Measurements from ENCODE around the gene CFAP20DC.

Gene CFAP20DC

DNA sequence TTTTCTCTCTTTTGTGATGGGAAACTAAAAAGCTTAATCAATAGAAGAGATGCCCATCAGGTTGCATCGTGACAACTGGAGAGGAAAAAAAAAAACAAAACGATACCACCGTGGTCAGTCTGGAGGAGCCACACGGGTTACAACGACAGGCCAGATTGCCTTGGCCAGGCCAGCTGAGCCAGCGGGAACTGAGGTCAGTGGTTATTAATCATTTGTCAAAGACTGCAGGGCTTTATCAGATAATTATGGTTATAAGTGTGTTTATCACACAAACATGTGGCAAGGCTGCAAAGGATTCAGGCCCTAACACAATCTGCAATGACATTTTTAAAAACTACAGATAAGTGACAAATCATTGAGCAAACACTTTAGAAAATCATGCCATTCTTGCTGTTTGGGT, 248.3 kb downstream of the CFAP20DC start:
- DNase-seq (ENCODE audit: low read depth in 2 of 2), result no peak

DNA sequence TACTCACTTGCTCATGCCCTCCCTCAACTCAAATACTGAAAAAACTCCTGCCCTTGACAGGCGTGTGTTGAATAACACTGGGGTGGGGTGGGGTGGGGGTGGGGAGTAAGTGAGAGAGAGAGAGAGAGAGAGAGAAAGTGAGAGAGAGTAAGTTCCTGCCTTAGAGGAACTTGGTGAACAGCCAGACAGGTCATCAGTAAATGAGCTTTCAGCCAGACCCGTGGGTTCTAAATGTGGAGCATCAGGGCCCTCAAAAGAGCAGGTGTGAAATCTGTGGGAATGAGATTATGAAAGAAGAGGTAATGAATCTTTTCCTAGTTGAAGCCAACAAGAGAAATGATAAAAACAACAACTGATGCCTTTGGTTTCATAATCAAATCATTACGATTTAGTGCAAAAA, 248.9 kb downstream of the CFAP20DC start:
- DNase-seq (ENCODE audit: low read depth in 2 of 2), result no peak

DNA sequence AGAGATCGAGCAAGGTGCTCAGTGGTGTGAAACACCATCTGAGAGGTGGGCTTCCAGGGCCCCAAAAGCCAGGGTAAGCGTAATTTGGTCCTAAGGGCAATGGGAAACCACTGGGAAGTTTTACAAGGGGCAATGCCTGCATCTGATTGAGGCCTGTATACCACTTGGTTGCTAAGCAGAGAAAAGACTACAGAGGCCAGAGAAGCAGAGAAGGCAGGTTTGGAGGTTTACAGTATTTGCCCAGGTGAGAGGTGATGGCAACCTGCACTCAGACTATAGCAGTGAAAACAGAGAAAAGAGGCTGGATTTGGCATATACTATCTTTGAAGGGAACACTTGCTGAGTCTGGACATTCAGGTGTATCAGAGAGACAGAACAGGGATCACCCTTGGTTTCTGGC, 249.8 kb downstream of the CFAP20DC start:
- DNase-seq (ENCODE audit: low read depth in 2 of 2), result no peak

DNA sequence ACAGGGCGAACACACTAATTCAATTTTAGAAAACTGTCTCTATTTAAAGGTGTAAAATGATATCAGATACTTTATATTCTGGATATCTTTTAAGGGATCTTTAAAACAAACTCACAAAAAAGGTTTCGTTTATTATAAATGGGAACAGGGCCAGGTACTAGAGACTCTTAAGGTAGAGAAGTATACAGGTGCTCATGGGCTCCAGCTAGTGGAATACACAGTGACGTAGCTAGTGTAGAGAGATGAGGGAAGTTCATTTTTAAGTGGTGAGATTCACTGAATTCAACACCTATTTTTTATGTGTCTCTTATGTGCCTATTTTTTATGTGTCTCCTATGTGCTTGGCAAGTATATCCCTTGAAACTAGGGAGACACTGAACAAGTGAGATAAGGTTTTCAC, 250.6 kb downstream of the CFAP20DC start:
- no peak for DNase-seq (ENCODE audit: low read depth in 2 of 2)

DNA sequence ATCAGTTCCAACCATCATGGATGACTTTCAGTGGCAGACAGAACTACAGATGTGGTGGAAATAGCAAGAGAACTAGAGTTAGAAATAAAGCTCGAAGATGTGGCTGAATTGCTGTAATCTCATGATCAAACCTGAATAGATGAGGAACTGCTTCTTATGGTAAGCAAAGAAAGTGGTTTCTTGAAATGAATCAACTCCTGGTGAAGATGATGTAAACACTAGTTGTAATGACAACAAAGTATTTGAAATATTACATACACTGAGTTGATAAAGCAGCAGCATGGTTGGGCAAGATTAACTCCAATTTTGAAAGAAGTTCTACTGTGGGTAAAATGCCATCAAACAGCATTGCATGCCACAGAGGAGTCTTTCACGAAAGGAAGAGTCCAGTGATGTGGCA, 251.5 kb downstream of the CFAP20DC start:
- DNase-seq (ENCODE audit: low read depth in 2 of 2), result no peak

DNA sequence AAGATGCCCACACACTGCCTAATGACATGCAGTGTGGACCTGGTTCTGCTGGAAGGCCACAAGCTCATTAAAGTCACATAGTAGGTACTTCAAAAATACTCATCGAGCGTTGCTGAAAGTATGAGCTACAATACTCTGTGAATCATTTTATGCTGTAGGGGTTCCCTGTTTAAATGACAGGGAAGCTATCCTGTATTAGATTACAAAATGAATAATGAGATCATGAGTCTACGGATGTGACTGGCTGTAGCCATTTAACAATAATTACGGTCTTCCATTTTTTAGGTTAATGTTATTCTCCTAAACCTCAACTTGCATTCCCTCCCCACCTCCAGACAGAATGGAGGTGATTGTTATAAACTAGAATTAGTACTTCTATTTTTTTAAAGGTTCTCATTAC, 255.1 kb downstream of the CFAP20DC start:
- no peak for DNase-seq (ENCODE audit: low read depth in 2 of 2)

DNA sequence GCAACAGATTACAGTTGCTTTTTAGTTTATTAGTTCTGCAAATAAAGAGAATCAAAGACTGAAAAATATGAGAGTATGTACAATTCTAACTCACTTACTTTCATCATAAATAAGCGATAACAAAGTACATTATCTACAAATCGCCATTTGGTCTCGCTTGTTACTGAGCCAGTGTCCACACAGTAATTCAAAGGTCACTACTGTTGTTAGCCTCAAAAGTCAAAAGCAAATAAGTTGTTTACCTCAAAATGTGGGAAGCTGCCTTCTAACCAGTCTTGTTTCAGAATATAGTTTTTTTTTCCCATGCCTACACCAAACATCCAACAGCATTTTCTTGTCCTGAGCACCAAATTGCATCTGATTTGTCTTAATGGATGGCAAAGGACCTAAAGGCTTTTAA, 255.9 kb downstream of the CFAP20DC start:
- DNase-seq (ENCODE audit: low read depth in 2 of 2), result no peak

DNA sequence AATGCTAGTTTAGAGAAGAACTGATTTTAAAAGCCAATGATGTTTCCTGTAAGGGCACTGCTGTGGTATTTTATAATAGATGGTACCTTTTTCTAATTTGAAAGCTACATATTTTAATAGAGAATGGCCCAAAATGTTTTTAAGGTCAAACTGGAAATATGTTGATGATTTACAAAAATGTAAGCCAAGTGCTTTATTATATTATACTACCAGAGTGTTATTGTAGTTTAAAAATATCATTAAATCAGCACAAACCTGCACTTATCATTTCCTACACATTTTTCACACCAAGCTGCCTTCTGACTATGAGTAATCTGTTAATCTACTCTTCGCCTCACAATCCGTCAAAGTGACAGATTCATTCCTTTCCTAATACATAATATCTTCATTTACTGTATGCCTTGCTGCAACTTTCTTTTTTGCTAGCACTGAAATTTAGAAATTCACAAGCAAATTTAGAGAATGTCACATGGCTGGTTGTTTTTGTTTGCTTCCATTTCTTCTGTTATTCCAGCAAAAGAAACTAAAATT, 256.8 kb downstream of the CFAP20DC start:
- no peak for DNase-seq (ENCODE audit: low read depth in 2 of 2)

DNA sequence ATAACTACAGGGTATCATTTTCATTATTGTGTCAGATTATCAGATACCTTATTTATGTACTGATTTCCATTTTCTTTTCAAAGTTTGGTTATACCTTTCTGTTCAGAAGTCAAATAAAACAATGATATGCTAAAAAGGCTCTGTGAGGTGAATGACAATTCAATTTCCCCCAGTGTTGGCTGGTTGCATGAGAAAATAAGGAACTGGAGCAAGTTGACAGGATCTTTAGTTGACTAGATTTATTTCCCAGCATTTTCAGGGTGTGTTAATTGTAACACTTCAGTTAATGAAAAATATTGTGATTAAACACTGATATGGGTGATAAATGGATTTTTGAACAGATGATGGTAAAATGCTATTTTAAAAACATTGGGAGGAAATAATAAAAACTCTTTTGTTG, 260.4 kb downstream of the CFAP20DC start:
- DNase-seq (ENCODE audit: low read depth in 2 of 2), result no peak

DNA sequence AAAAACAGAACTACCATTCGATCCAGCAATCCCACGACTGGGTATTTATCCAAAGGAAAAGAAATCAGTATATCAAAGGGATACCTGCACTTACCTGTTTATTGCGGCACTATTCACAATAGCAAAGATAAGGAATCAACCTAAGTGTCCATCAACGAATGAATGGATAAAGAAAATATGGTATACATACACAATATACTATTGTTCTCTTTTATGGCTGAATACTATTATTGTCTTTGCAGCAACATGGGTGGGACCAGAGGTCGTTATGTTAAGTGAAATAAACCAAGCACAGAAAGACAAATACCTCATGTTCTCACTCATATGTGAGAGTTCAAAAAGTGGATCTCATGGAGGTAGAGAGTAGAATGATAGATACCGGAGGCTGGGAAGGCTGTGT, 264.9 kb downstream of the CFAP20DC start:
- DNase-seq (ENCODE audit: low read depth in 2 of 2), result no peak

DNA sequence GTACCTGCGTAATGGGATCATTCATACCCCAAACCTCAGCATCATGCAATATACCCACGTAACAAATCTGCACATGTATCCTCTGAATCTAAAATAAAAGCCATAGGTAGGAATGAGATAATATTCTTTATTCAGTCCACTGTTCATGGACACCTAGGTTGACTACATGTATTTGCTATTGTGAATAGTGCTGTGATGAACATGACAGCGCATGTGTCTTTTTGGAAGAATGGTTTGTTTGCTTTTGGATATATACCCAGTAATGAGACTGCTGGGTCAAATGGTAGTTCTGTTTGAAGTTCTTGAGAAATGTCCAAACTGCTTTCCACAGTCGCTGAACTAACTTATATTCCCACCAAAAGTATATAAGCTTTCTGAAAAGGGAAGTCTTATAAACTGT, 265.4 kb downstream of the CFAP20DC start:
- no peak for DNase-seq (ENCODE audit: low read depth in 2 of 2)

DNA sequence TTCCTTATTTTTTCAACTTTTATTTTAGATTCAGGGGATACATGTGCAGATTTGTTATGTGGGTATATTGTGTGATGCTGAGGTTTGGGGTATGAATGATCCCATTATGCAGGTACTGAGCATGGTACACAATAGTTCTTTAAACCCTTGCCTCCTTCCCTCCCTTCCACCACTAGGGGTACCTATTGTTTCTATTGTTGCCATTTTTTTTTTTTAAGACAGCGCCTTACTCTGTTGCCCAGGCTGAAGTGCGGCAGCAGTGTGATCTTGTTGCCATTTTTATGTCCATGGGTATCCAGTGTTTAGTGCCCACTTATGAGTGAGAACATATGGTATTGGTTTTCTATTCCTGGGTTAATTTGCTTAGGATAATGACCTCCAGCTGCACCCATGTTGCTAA, 266.0 kb downstream of the CFAP20DC start:
- DNase-seq (ENCODE audit: low read depth in 2 of 2), result no peak

DNA sequence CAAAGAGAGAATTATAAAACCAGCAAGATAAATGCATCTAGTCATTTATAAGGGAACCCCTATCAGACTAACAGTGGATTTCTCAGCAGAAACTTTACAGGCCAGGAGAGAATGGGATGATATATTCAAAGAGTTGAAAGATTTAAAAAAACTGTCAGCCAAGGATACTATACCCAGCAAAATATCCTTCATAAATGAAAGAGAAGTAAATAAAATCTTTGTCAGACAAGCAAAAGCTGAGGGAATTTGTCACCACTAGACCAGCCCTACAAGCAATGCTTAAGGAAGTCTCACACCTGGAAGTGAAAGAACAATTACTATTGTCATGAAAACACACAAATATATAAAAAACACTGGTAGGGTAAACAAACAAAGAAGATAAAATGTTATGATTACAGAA, 269.9 kb downstream of the CFAP20DC start:
- no peak for DNase-seq (ENCODE audit: low read depth in 2 of 2)

DNA sequence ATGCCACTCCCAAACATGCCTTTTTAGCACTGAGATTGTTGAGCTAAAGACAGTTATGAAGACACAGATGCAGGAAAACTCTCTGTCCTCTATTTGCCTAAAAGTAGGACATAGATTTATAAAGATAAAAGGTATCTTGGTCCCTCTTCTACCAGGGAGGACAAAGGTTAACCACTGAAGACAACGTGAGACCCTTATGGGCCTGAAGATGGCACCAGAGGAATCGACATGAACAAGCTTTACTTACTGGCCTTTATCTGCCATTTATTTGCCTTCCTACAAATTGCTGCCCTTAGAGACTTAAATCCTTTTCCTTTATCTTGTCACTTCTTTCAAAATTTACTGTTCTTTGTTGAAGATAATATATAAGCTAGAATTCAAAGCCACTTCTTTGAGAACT, 273.6 kb downstream of the CFAP20DC start:
- no peak for DNase-seq (ENCODE audit: low read depth in 2 of 2)

DNA sequence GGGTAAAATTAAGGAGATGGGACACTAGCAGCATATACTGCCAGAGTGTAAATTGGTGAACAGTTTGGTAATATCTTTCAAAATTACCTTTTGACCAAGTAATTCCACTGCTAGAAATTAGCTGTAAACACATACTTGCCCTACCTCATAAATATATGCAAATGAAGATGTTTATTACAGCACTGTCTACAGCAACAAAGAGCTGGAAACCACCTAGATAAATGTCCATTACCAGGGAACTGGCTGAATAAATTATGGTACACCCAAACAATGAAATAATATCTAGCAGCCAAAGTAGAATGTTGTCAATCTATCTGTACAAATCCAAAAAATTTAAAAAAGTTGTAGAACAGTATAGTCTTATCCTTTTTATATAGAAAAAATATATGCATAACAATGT, 277.4 kb downstream of the CFAP20DC start:
- DNase-seq (ENCODE audit: low read depth in 2 of 2), result no peak

DNA sequence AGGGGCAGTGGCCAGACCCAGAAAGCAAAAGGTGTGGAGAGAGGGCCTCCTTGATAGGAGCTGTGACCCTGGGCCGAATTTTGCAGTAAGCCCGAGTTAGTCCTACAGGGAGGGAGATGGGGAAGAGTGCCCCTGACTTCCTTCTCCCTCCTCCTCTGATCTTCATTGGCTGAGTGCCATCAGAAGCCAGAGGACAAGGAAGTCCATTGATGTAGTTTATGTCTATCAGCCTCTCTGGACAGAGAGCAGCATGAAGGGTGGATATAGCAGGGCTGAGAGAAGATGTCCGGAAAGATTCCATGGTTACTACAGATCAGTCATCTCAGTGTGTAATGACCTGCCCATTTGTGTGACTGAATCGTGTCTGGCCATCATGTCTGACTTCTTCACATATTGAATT, 280.8 kb downstream of the CFAP20DC start:
- no peak for DNase-seq (ENCODE audit: low read depth in 2 of 2)

DNA sequence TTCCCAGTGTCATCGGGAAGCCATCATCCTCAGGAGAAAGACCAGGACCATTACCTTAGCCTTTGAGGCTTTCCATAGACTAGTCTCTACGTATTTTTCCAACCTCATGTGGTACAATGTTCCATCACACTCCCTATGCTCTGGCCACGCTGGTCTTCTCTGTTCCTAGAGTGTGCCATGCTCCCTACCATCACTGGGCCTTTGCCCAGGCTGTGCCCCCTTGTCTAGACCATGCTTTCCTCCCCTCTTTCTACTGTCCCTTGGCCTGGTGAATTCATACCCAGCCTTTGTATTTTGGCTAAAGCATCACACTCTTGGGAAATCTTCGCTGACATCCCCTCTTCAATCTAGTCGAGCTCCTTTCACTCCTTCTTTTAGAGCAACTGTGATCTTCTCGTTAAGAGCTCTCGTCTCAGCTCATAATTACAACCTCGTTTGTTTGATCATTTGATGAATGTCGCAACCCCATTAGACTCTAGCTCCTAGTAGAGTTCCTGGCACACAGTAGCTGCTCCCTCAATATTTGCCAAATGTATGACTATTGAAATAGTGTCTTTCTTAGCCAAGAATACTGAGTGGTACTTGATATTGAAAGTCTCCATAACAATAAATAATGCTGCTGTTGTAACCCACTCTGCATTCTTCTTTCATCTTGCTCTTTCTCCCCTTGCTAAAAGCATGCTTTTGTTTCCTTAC, 283.1 kb downstream of the CFAP20DC start:
- no peak for DNase-seq (ENCODE audit: low read depth in 2 of 2)

DNA sequence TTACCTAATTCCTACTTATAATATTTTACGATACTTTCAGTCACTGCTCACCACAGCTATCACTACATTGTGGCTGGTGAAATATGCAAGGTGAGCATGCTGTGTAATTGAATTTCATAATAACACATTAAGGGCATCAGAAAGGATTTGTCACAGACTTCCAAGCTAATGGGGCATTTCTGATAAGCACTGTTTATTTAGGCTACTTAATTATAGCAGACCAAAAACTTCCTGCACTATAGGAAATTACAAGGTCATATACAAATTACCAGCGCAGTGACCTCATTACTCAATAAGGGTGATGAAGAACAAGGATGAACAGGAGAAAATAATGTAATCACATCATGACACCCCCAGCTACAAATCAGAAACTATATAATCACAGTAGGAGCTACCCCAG, 294.7 kb downstream of the CFAP20DC start:
- no peak for DNase-seq (ENCODE audit: low read depth in 2 of 2)

DNA sequence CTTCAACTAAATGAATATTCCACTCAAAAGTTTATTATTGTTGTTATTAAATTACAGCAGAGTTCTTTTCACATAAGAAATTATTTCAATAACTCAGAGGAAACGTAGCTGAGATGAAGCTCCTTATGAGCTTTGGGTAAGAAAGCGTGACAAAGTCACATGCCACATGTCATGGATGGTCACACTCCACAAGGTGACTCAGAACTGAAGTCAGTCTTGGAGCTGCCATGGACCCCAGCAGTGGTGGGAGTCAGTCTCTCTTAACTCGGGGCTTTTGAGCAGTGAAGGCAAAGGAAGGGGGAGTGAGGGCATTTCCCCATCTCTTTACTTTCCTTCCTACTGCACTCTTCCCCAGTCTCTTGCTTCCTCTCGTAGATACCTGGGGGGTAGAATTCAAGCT, 295.8 kb downstream of the CFAP20DC start:
- no peak for DNase-seq (ENCODE audit: low read depth in 2 of 2)

DNA sequence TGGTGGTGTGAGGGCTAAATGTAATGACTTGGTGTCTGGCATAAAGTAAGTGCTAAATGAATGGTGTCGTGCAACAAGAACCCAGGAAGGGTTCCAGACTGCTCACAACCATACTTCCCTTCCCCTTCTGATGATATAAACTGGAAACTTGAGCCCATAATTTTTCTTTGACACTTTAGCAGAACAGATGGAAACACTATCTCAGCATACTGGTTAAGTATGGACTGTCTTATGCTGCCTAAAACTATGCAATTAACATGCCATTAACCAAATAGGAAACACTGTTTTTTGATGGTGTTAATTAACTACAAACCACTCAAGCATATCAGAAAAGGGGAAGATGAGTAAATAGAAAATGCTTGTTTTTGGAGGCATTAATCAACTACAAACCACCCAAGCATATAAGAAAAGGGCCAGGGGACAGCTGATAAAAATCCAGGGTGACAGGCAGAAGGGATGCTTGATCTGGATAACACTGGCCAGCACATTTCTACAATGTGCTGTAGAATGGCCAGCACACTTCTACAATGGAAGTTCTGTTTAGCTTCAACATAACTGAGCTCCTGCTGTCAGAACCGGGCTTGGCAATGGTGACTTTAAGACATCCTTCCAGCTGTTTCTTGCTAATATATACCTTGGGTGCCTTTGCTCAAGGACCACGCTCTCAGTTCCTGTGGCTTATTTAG, 297.8 kb downstream of the CFAP20DC start:
- DNase-seq (ENCODE audit: low read depth in 2 of 2), result no peak

DNA sequence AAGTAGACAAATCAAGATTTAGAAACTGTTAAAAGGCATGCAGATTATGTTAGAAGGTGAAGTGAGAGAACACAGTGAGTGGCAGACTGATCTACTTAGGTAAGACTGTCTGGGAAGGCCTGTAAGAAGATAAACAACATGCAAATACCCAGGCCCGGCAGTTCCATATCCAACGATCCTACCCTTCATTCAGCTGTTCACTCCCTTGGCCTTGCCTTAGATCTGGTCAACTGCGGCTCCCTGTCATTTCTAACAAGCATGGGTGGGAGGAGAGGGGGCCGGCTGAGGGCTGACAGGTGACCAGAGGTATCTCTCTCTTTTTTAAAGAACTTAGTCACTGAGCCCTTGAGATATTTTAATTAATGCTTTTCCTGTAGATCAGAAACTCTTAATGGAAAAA, 298.6 kb downstream of the CFAP20DC start:
- DNase-seq (ENCODE audit: low read depth in 2 of 2), result no peak

DNA sequence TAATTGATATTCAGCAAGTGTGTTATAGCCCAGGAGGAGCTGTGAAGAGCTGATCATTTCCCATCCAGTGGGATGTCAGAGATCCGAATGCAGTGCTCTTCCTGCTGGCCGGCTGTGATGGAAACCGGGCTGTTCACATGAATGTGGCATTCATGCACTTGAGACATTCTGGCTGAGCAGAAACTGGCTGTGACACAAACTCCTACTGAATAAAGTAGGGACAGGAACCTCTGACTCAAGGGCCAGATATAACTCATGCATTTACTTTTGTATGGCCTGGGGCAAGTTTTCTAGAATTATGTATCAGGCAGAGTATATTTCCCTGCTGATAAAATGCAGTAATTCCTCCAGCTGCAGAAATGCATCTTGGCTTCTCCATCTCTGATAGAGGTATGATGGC, 299.9 kb downstream of the CFAP20DC start:
- no peak for DNase-seq (ENCODE audit: low read depth in 2 of 2)

DNA sequence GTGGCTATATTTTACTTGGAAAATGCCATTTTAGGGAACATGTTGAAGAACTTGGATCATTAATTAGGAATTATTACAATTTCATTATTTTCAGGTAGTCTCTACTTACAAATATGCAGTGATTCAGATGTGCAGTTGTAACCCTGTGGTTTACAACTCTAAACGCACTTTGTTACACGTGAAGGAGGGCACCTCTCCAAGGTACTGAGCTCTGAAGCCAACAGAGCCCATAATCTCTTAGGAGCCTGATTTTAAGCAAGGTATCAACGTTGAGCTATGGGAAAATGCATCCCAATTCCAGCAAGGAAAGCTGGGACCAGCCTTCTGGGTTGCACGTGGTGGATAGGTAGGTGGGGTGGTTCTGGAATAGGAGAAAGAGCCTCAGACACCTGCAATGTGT, 301.8 kb downstream of the CFAP20DC start:
- no peak for DNase-seq (ENCODE audit: low read depth in 2 of 2)

DNA sequence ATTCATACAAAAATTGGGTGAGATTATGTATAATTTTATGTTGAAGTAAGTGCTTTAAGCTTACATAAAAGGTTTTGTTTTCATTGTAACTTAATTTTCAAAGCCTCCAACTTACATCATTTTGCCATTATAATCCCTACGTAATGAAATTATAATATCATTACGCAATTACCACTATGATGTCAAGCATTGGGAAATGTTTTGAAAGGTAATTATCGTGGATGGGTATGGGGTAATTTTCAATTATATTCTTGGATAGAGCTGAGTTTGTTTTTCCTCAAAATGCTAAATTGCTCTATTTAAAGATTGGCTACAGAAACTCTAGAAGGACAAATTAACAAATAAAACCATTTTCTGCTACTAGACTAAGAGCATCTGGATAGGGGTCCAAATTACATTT, 303.1 kb downstream of the CFAP20DC start:
- no peak for DNase-seq (ENCODE audit: low read depth in 2 of 2)
